ENCODE measurements around the gene CAPN12.

The CAPN12 gene

GRCh38 chr19:38709119-38709518, 35.2 kb downstream of the CAPN12 start:
- DNase-seq, result no peak

GRCh38 chr19:38708413-38709024, 35.8 kb downstream of the CAPN12 start:
- no peak for DNase-seq

- DNase-seq, result no peak
Observed at GRCh38 chr19:38707512-38708114, 36.7 kb downstream of the CAPN12 start.

GRCh38 chr19:38706792-38707511, 37.3 kb downstream of the CAPN12 start:
- DNase-seq, result no peak

GRCh38 chr19:38705197-38706019, 38.9 kb downstream of the CAPN12 start:
- no peak for DNase-seq

- no peak for DNase-seq
Observed at GRCh38 chr19:38704488-38705026, 39.7 kb downstream of the CAPN12 start.

- no peak for DNase-seq
Observed at GRCh38 chr19:38703509-38703908, 40.8 kb downstream of the CAPN12 start.

- no peak for DNase-seq
Observed at GRCh38 chr19:38702278-38702677, 42.0 kb downstream of the CAPN12 start.

GRCh38 chr19:38701455-38702063, 42.7 kb downstream of the CAPN12 start:
- DNase-seq, result no peak

GRCh38 chr19:38700902-38701454, 43.3 kb downstream of the CAPN12 start:
- no peak for DNase-seq

GRCh38 chr19:38700350-38700901, 43.8 kb downstream of the CAPN12 start:
- DNase-seq, result no peak

GRCh38 chr19:38699647-38700349, 44.5 kb downstream of the CAPN12 start:
- DNase-seq, result no peak

- DNase-seq, result no peak
Observed at GRCh38 chr19:38699027-38699346, 45.3 kb downstream of the CAPN12 start.

GRCh38 chr19:38698225-38699026, 45.8 kb downstream of the CAPN12 start:
- DNase-seq, result no peak

GRCh38 chr19:38697641-38698071, 46.6 kb downstream of the CAPN12 start:
- DNase-seq, result no peak

- DNase-seq, result no peak
Observed at GRCh38 chr19:38697197-38697596, 47.1 kb downstream of the CAPN12 start.

GRCh38 chr19:38696729-38697055, 47.6 kb downstream of the CAPN12 start:
- DNase-seq, result no peak

GRCh38 chr19:38695832-38696728, 48.2 kb downstream of the CAPN12 start:
- DNase-seq, result no peak

GRCh38 chr19:38695317-38695683, 49.0 kb downstream of the CAPN12 start:
- DNase-seq, result no peak
